HG02981 (cell line): Measurements from ENCODE around the gene ZNF264.
"Not testable (repeated sequence)": the region's sequence is repeated elsewhere in the genome, so short reads cannot be mapped to it uniquely, and the experiment has no call there.

ENCODE experiments used
- ATAC-seq: cut with Tn5 transposase; IDR thresholded peaks from one replicate; pipeline ENCODE4 v1.9.1; 2021; ENCODE audit warnings: mild to moderate bottlenecking, moderate library complexity; ENCODE audit not compliant: unreplicated experiment

Gene ZNF264

GRCh38 chr19:57244513-57244912, 53.2 kb downstream of the ZNF264 start:
- ATAC-seq = no peak

DNA sequence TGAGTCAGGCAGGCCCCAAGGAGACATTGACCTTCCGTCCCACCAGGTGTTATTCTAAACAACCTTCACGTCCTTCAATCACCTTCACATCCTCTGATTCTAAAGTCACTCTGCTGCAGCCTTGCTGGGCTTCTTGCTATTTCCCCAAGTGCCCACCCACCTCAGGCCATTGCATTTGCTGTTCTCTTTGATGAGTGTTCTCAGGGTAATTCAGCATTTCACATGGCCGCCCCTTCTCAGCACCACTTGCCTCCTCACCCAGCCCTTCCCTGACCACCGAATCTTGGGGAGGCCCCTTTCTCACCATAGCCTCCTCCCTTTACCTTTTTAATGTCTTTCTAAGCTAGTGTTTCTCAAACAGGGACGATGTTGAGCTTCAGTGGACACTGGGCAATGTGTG, 53.8 kb downstream of the ZNF264 start:
- ATAC-seq = no peak

DNA sequence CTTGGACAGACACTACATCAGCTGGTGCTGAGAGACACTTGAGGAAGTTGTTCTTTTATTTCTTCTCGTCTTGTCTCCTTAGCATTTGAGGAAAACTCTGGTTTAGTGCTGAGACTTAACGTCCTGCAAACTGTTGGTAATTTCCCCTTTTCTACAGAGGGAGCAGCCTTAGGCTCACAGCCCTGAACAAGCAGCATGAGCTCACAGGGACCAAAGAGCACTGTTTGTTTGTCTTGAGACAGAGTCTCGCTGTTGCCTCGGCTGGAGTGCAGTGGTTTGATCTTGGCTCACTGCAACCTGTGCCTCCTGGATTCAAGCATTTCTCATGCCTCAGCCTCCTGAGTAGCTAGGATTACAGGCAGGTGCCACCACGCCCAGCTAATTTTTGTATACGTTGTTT, 54.7 kb downstream of the ZNF264 start:
- no peak for ATAC-seq

DNA sequence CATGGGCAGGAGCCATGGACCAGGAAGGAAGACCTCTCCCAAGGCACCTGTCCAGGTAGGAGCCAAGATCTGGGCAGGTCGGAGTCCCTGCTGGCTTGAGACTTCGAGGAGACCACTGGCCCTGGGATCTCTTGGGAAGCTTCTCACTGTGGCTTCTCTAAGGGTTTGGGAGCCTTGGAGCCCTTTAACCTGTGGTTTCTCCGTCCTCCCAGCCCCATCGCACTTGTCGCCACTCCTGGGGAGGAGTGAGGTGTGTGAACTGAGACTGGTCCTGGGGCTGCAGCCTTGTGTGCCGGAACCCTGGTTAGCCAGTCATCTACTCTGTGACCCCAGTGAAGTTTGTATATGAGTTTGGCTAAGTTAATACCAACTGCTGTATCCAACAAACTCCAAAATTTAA, 57.3 kb downstream of the ZNF264 start:
- no peak for ATAC-seq

DNA sequence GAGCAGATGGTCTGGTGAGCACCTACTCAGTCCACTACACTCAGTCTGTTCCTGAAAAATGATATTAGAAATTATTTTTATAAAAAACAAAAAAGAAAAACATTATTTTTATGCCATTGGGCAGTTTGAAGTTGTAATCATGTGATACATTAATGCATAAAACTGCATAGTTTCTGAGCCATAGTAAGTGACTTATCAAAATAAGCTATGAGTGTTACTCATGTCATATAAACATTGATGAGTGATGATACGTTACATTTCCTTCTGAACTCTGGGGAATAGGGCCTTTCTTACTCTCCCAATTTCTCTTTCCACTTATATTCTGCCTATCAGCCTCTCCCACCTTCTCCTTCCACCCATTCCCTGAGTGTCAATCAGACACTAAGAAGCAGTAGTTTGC, 58.0 kb downstream of the ZNF264 start:
- no peak for ATAC-seq

- ATAC-seq = not testable (repeated sequence)
Measured at GRCh38 chr19:57253767-57254166, 62.5 kb downstream of the ZNF264 start.

DNA sequence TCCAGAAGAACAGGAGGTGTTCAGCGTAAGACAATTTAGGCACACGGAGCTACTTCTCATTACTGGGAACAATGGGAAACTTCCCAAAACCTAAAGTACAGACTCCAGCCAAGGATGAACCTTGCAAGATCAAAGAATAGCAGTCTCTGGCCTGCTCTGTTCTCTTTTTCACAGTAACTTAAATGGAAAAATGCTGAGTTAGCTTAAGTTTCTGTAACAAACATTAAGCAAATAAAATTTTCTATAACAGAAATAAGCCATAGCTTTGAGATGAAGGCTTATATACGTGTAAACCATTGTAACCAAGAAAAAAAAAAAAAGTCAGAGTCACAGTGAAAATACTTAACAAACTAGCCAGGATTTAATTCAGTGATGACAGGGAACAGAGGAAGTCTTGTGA, 70.7 kb downstream of the ZNF264 start:
- no peak for ATAC-seq

- ATAC-seq = no peak
Measured at GRCh38 chr19:57263244-57263741, 72.0 kb downstream of the ZNF264 start.

DNA sequence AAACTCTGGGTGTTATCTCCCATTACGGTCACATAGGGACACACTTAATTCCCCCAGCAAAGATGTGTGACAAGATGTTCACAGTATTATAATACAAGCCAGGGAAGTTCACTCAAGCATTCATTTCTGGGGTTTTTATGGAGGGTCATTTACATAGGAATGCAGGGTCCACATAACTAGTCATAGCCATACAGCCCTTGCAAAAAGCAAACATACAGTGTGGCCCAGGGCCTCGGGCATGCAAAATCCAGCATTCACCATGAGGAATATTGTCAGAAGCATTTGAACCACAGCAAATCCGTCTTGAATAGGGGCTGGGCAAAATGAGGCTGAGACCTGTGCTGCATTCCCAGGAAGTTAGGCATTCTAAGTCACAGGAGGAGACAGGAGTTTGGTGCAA, 76.0 kb downstream of the ZNF264 start:
- ATAC-seq = no peak

- peak; percentile 50 for ATAC-seq
Measured at GRCh38 chr19:57269515-57270250, 78.4 kb downstream of the ZNF264 start.

GRCh38 chr19:57271280-57271679, 80.0 kb downstream of the ZNF264 start:
- ATAC-seq = no peak
